Right ventricle myocardium inferior (tissue), 1 donor: ENCODE results near the gene OR6C1. TPM values are rescaled to one million over a fixed set of nuclear protein-coding genes. Genes with fewer than 3 reads are reported as not detected.
"Not testable (repeated sequence)": the region's sequence is repeated elsewhere in the genome, so short reads cannot be mapped to it uniquely, and the experiment has no call there.

Source experiments
- ATAC-seq: fragments of 200-7000 bp; cut with Tn5 transposase; one replicate; pipeline ENCODE4 v1.9.1; 2020; ENCODE audit warnings: mild to moderate bottlenecking, moderate library complexity
- DNase-seq: peaks from one replicate; pipeline ENCODE4 v3.0.0; 2021; ENCODE audit errors: missing footprints
- intact Hi-C: fragments of 100-400 bp; cut with DNase I; formaldehyde crosslinking; loops from one replicate; pipeline ENCODE4 v1.11.0; 2022
- long read RNA-seq: library from polyadenylated mRNA; unstranded; transcript quantifications from one replicate; pipeline ENCODE4 v2.0.0, GENCODE V29; 2021
- total RNA-seq: library from RNA; stranded (reverse); fragmentation: NEBNext Ultra II Directional; extraction: Animal tissue kit (Norgen Biotek cat#: 25700); gene quantifications from one replicate; pipeline ENCODE4 v1.2.1, GENCODE V29; 2021
- donor health status: DM: no; HTN: yes; CAD: no; lungs with severe emphysema.

Gene OR6C1
- total RNA-seq = not detected
- long read RNA-seq = 0 reads

DNA sequence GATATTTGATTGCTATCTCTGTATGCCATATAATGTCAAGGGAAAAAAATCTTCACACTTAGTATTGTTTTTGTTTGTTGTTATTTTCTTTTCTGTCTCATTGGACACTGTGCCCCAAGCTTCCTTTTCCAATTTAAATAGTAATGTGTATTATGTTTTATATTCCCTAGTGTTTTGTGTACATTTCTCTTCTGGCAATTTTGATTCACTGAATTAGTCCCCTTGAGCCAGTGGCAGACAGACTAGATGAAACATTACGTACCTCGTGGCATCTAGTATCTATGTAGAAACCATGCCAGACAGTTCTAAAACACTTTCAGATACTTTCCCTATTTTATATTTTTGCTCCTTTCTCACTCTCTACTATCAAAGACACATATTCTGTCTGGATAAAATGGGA, at the start of gene OR6C1:
Gene OR6C1 (plus strand): TSS at position 301 of the 400 bp plus-strand sequence. CDS start 6,257 bp downstream, outside the sequence.
- intact Hi-C loops = no loop called here
- ATAC-seq = no peak
- DNase-seq = no peak

DNA sequence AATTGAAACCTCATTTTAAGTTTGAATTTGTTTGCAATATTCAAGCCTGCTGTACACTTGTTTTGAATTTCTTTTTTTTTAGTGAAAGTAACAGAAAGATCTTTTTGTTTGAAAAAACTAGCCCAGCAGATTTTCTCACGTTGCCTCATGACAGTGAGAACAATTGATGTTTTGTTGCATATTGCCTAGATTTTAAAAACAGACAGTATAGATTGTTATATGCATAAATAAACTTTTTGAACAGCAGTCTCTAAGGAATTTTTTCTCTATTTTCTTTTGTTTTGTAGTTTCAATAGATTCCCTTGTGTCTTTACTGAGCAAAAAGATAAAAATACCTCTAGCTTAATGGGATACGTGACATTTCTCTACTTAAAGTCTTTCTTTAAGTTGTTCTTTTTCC, 33.2 kb upstream of the OR6C1 start:
- intact Hi-C loops = no loop called here
- no peak for ATAC-seq
- DNase-seq = no peak

DNA sequence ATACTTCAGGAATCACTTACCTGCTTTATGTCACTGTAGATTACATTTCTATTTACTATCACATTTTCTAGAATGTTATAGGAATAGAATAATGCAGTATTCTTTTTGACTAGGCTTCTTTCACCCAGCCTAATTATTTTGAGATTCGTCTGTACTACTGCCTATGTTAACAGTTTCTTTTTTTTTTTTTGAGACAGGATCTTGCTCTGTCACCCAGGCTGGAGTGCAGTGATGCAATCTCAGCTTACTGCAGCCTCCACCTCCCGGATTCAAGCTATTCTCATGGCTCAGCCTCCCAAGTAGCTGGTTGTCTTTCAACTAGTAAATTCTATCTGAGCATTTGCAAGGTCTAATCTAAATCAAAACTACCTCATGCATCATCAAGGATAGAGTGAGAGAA, 24.1 kb upstream of the OR6C1 start:
- DNase-seq (no peak), ATAC-seq (no peak)
- intact Hi-C loops = no loop called here

DNA sequence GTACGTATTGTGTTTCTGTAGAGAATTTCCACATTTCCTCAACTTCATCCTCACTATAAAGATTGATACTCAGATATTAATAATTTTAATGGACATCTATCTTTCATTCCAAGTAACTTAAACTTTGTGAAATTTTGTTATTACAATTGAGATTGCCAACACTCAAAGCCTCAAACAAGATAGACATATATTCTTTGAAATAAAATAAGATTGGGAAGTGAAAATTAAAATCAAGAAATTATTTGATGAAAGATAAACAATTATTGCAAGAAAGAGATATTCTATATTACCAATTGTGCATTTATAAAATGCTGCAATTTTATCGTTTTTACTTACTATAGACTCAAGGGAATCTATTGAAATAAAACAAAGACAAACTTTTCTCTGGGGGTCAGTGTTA, 17.7 kb upstream of the OR6C1 start, which contains the start of gene OR6C6:
Gene OR6C6 (minus strand): TSS at position 101 of the 400 bp plus-strand sequence. CDS start 1,337 bp downstream, outside the sequence.
- ATAC-seq (no peak), DNase-seq (no peak)
- intact Hi-C loops = no loop called here

DNA sequence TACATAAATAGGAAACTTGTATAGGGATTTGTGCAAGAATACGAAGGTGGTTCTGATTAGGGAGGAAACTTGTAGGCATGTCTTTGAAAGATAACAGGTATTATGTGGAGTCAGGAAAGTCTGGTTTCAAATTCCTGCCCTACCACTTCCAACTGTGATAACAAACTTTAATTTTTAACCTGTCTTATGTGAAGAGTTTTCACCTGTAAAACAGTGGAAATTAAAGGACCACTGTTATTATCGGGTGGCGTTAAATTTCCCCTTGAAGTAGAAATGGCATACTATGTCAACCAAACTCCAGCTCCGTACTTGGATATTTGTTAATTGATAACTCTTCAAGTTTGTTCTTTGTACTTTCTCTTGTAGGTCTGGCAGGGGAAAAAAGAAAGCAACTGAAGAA, 6.1 kb downstream of the OR6C1 start:
- ATAC-seq = no peak
- DNase-seq = no peak
- intact Hi-C loops = no loop called here

DNA sequence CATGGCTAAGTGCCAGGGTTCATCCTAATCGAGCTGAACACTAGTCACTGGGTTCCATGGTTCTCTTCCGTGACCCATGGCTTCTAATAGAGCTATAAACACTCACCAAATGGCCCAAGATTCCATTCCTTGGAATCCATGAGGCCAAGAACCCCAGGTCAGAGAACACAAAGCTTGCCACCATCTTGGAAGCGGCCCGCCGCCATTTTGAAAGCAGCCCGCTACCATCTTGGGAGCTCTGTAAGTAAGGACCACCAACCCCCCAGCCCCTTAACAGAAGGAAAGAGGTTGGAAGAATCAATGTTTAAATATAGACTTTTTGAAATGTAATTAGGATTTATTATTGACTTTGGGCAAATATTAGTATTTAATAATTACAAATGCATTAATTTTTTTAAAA, 11.7 kb downstream of the OR6C1 start:
- DNase-seq, ATAC-seq, intact Hi-C loops: not testable (repeated sequence)

DNA sequence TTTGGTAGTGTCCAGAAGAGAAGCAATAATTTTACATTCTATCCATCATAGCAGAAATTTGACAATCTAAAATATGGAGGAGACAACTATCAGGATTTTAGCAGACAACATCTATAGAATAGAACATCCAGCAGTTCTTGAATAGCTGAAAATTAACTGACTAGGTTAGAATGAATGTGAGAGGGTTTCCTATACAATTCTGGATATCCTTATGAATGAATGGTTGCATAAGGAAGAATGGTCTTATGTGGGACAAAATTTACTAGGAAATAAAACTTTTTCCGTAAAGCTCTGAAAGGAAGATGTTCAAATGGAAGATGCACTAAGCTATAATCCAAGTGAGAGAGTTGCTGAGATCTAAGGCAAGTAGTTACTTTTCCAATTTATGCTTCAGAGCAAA, 16.3 kb downstream of the OR6C1 start, which contains the start of gene OR6C3:
Gene OR6C3 (plus strand): TSS at position 301 of the 400 bp plus-strand sequence. CDS start 955 bp downstream, outside the sequence.
- ATAC-seq (no peak), DNase-seq (no peak)
- intact Hi-C loops = no loop called here

DNA sequence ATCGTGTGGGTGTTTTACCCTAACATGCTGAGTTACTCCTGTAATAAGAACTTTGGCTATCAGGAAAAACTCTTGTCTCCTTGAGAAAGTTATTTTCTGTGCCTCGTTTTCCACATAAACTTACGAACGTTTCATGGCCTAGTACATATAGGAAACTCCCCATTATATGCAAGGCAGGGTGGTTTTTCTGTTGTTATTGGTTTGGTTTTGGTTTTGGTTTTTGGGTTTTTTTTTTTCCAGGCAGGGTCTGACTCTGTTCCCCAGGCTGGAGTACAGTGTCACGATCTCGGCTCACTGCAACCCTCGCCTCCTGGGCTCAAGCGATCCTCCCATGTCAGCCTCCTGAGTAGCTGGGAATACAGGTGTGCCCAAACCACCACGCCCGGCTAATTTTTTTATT, 21.9 kb downstream of the OR6C1 start:
- ATAC-seq = no peak
- intact Hi-C loops = no loop called here
- DNase-seq = no peak

DNA sequence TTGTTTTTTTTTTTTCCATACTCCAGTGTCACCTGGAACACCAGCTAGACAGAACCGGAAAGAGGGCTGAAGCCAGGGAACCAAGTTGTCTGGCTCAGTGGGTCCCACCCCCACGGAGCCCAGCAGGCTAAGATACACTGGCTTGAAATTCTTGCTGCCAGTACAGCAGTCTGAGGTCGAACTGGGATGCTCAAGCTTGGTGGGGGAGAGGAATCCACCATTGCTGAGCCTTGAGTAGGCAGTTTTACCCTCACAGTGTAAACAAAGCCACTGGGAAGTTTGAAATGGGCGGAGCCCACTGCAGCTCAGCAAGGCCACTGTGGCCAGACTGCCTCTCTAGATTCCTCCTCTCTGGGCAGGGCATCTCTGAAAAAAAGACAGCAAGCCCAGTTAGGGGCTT, 41.2 kb downstream of the OR6C1 start:
- DNase-seq, ATAC-seq, intact Hi-C loops: not testable (repeated sequence)

DNA sequence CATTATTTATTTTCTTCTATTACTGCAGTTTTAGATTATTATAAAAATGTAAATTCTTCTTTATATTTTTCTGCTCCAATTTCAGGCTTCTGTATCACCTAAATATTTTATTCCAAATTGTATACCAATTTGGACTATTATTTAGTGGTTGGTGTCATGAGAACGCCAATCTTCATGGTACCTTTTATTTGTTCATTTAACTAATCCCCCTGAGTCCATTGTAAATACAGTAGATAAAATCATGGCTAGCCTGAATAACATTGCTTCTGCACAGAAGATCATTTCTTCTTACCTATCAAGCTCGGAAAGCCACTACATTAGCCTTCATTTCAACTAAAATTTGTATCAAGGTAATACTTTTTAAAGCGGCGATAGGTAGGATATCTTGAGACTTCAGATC, 48.5 kb downstream of the OR6C1 start, which contains the start of gene OR6C75:
Gene OR6C75 (plus strand): TSS at position 301 of the 400 bp plus-strand sequence. CDS start 2,136 bp downstream, outside the sequence.
- ATAC-seq (no peak), DNase-seq (no peak)
- intact Hi-C loops = no loop called here

DNA sequence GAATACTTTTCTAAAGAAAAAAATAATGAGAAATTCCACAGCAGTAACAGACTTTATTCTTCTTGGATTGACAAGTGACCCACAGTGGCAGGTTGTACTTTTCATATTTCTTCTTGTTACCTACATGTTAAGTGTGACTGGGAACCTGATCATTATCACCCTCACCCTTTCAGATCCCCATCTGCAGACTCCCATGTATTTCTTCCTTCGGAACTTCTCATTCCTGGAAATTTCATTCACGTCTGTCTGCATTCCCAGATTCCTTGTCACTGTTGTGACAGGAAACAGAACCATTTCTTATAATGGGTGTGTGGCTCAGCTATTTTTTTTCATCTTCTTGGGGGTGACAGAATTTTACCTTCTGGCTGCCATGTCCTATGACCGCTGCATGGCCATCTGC, 50.9 kb downstream of the OR6C1 start:
- ATAC-seq (no peak), DNase-seq (no peak)
- intact Hi-C loops = no loop called here

Other genes with a start within 250 kb of the OR6C1 start
- gene OR9K2, start 187.9 kb upstream of the OR6C1 start, total RNA-seq = not detected
- not detected for gene OR10A7, start 93.3 kb upstream of the OR6C1 start, total RNA-seq
- gene OR6C74, start 69.7 kb upstream of the OR6C1 start, total RNA-seq = not detected
- gene OR6C6, start 17.8 kb upstream of the OR6C1 start, total RNA-seq = not detected
- gene OR6C3, start 16.4 kb downstream of the OR6C1 start, total RNA-seq = not detected
- not detected for gene OR6C75, start 48.6 kb downstream of the OR6C1 start, total RNA-seq
- gene OR6C65, start 86.2 kb downstream of the OR6C1 start, total RNA-seq = not detected
- gene OR6C76, start 111.9 kb downstream of the OR6C1 start, total RNA-seq = not detected
- gene OR6C2, start 129.7 kb downstream of the OR6C1 start, total RNA-seq = not detected
- not detected for gene OR6C70, start 155.8 kb downstream of the OR6C1 start, total RNA-seq
- gene OR6C68, start 178.0 kb downstream of the OR6C1 start, total RNA-seq = not detected
- gene OR6C4, start 235.3 kb downstream of the OR6C1 start, total RNA-seq = not detected